ENCODE results near the gene FH. TPM values are rescaled to one million over a fixed set of nuclear protein-coding genes. Genes with fewer than 3 reads are reported as not detected.

The FH gene
- 10 to 100 TPM; 53.5 to 54.7 TPM for total RNA-seq

GRCh38 chr1:241519308-241520079 is at the start of gene FH:
FH (minus strand) TSS chr1:241519755; CDS start chr1:241519722, 33 bp downstream.
- H3K4me3 Mint-ChIP-seq, result peak within 1 kb of the TSS; percentile 92
- H3K27me3 Mint-ChIP-seq, result peaks cover 25% of the 10 kb centered on the region
- H3K27ac Mint-ChIP-seq, result peak within 1 kb of the TSS; percentile 83
- H3K4me1 Mint-ChIP-seq, result peaks cover 14% of the 10 kb centered on the region
- POLR2A ChIA-PET, result interaction anchor here (1.1 to 2.3 kb wide), 2 partner anchors 121 to 157 kb away, joined by 4 to 7 read pairs; partner anchors contain the start of genes CHML and OPN3
- peaks cover 12% of the 10 kb centered on the region for H3K36me3 Mint-ChIP-seq
- DNase-seq (peak; percentile 90), ATAC-seq (ENCODE audit: low read depth) (peak; percentile 98)
- no peaks in the 10 kb centered on the region for H3K9me3 Mint-ChIP-seq

DNA sequence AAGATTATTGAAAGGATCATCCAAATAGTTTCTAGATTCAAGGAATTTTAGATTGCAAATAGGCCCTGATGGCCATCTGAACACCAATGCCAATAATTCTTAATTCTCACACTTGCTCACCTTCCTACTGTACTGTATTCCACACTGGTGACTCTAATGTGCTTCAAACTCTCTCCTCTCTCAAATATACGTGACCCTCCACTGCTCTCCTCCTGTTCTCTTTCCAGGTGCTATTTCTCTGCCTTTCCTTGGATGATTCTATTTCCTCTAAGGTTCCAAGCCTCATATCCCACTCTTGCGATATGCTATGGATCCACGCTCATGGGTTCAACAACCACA is 41.3 kb upstream of the FH start:
- Mint-ChIP-seq H3K4me1 (peaks cover 1% of the 10 kb centered on the region), H3K27ac (no peak overlapping the region), H3K27me3 (no peaks in the 10 kb centered on the region), H3K36me3 (no peaks in the 10 kb centered on the region), H3K9me3 (no peaks in the 10 kb centered on the region), H3K4me3 (no peak overlapping the region)
- POLR2A ChIA-PET, result no interaction called here
- DNase-seq (no peak), ATAC-seq (ENCODE audit: low read depth) (no peak)

DNA sequence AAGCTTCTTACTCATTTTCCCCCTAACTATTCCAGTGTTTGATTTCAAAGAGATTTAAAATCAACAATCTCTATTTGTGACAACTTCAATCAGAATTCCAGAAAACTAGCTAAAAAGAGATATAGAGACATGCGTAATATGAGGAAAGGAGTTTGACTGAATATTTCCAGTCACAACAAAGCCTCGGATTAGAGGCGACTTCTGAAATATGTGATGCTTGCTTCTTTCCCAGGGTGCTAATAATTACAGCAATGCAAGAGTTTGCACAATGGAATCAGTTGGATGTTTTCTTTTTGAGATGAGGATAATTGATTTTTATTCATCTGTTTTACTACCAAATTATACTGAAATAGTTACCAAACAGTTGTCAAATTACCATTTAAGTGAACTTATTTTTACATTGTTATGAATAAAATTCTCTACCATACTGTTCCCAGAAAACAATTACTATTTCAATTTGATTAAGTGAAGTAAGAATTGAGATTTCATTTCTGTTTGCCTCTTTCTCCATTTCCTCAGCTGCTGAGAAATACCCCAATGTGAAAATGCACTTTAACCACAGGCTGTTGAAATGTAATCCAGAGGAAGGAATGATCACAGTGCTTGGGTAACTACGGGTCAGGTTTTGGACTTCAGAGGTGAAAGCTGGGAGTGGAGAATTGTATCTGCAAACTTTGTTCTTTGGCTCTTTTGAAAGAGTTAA is 40.7 kb upstream of the FH start:
- Mint-ChIP-seq H3K4me3 (no peak overlapping the region), H3K4me1 (peaks cover 1% of the 10 kb centered on the region), H3K27me3 (no peaks in the 10 kb centered on the region), H3K27ac (no peak overlapping the region), H3K9me3 (no peaks in the 10 kb centered on the region), H3K36me3 (no peaks in the 10 kb centered on the region)
- DNase-seq, result no peak
- no peak for ATAC-seq (ENCODE audit: low read depth)
- POLR2A ChIA-PET, result no interaction called here

GRCh38 chr1:241557551-241558193 is 38.1 kb upstream of the FH start:
- peaks cover 1% of the 10 kb centered on the region for H3K4me1 Mint-ChIP-seq
- POLR2A ChIA-PET, result no interaction called here
- DNase-seq, result no peak
- H3K27me3 Mint-ChIP-seq, result no peaks in the 10 kb centered on the region
- H3K36me3 Mint-ChIP-seq, result peaks cover 1% of the 10 kb centered on the region
- no peak overlapping the region for H3K27ac Mint-ChIP-seq
- no peak overlapping the region for H3K4me3 Mint-ChIP-seq
- ATAC-seq (ENCODE audit: low read depth), result no peak
- H3K9me3 Mint-ChIP-seq, result peaks cover under 1% of the 10 kb centered on the region

- Mint-ChIP-seq H3K4me3 (no peak overlapping the region), H3K27ac (no peak overlapping the region), H3K9me3 (peaks cover 2% of the 10 kb centered on the region), H3K36me3 (peaks cover 2% of the 10 kb centered on the region), H3K4me1 (peaks cover 6% of the 10 kb centered on the region), H3K27me3 (no peaks in the 10 kb centered on the region)
- POLR2A ChIA-PET, result no interaction called here
- ATAC-seq (ENCODE audit: low read depth), result no peak
- no peak for DNase-seq
Observed at GRCh38 chr1:241557031-241557430, 37.5 kb upstream of the FH start.

- Mint-ChIP-seq H3K4me1 (peaks cover 13% of the 10 kb centered on the region), H3K27ac (no peak overlapping the region), H3K9me3 (peaks cover 3% of the 10 kb centered on the region), H3K4me3 (no peak overlapping the region), H3K27me3 (no peaks in the 10 kb centered on the region), H3K36me3 (peaks cover 2% of the 10 kb centered on the region)
- POLR2A ChIA-PET, result no interaction called here
- no peak for DNase-seq
- ATAC-seq (ENCODE audit: low read depth), result no peak
Observed at GRCh38 chr1:241555526-241555925, 36.0 kb upstream of the FH start.

GRCh38 chr1:241553886-241554592 is 34.5 kb upstream of the FH start:
- ATAC-seq (ENCODE audit: low read depth) (no peak), DNase-seq (no peak)
- Mint-ChIP-seq H3K27me3 (no peaks in the 10 kb centered on the region), H3K4me3 (no peak overlapping the region), H3K9me3 (peaks cover 3% of the 10 kb centered on the region), H3K4me1 (peaks cover 13% of the 10 kb centered on the region), H3K27ac (no peak overlapping the region), H3K36me3 (peaks cover 2% of the 10 kb centered on the region)
- POLR2A ChIA-PET, result no interaction called here

DNA sequence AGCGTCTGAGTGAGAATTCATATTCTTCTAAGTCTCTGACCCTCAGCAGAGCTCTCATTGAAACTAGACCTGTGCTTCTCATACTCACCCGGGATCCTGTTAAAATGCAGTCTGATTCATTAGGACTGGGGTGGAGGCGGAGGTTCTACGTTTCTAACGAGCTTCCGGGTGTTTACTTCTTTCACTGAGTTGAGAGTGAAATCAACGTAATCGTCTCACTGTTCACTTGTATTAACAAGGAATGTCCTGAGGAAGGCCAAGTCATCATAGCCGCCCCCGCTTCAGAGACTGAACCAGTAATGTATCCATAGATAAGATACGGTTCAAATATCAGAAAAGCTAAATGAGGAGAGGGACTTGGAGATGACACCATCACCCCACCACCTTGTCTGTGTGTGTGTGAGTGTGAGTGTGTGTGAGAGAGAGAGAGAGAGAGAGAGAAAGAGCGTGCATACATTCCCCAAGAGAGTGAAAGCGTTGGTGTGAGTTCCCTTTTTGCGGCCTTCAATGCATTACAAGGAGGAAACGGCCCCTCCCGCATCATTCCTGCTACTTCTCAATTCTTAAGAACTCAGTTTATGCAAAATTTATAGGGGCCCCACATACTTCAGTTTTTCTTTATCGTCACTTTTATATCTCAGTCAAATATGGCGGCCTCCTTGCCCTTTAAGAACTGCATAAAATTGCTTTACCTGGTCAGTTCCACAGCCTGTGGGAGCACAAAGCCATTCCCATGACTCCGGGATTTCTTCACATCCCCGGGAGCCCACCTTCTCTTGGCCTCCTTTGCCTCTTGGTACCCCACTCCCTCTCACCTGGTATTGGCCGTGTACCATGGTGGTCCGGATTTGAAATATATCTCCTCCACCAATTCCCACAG is 32.4 kb upstream of the FH start:
- H3K36me3 Mint-ChIP-seq, result peaks cover 2% of the 10 kb centered on the region
- H3K27me3 Mint-ChIP-seq, result no peaks in the 10 kb centered on the region
- POLR2A ChIA-PET, result no interaction called here
- peaks cover 13% of the 10 kb centered on the region for H3K4me1 Mint-ChIP-seq
- peak overlapping the region; percentile 81 for H3K27ac Mint-ChIP-seq
- H3K9me3 Mint-ChIP-seq, result peaks cover 3% of the 10 kb centered on the region
- ATAC-seq (ENCODE audit: low read depth) (peak; percentile 86), DNase-seq (no peak)
- H3K4me3 Mint-ChIP-seq, result peak overlapping the region; percentile 86

GRCh38 chr1:241550318-241550717 is 30.8 kb upstream of the FH start:
- Mint-ChIP-seq H3K9me3 (peaks cover 3% of the 10 kb centered on the region), H3K4me3 (no peak overlapping the region), H3K27ac (no peak overlapping the region), H3K4me1 (peaks cover 13% of the 10 kb centered on the region), H3K27me3 (no peaks in the 10 kb centered on the region), H3K36me3 (peaks cover 2% of the 10 kb centered on the region)
- DNase-seq (no peak), ATAC-seq (ENCODE audit: low read depth) (no peak)
- POLR2A ChIA-PET, result no interaction called here

- DNase-seq (no peak), ATAC-seq (ENCODE audit: low read depth) (no peak)
- Mint-ChIP-seq H3K27me3 (no peaks in the 10 kb centered on the region), H3K4me1 (peaks cover 13% of the 10 kb centered on the region), H3K9me3 (peaks cover 3% of the 10 kb centered on the region), H3K4me3 (no peak overlapping the region), H3K36me3 (peaks cover 2% of the 10 kb centered on the region), H3K27ac (no peak overlapping the region)
- POLR2A ChIA-PET, result no interaction called here
Observed at GRCh38 chr1:241548008-241548407, 28.5 kb upstream of the FH start.

GRCh38 chr1:241542199-241542907 is 22.8 kb upstream of the FH start:
- peaks cover 2% of the 10 kb centered on the region for H3K27me3 Mint-ChIP-seq
- POLR2A ChIA-PET, result no interaction called here
- no peak overlapping the region for H3K27ac Mint-ChIP-seq
- ATAC-seq (ENCODE audit: low read depth) (no peak), DNase-seq (no peak)
- H3K9me3 Mint-ChIP-seq, result no peaks in the 10 kb centered on the region
- no peak overlapping the region for H3K4me3 Mint-ChIP-seq
- H3K36me3 Mint-ChIP-seq, result no peaks in the 10 kb centered on the region
- H3K4me1 Mint-ChIP-seq, result no peaks in the 10 kb centered on the region

GRCh38 chr1:241536969-241537368 is 17.4 kb upstream of the FH start:
- POLR2A ChIA-PET, result no interaction called here
- no peak overlapping the region for H3K4me3 Mint-ChIP-seq
- peaks cover 1% of the 10 kb centered on the region for H3K4me1 Mint-ChIP-seq
- DNase-seq, result no peak
- peaks cover 5% of the 10 kb centered on the region for H3K27me3 Mint-ChIP-seq
- H3K36me3 Mint-ChIP-seq, result no peaks in the 10 kb centered on the region
- no peak for ATAC-seq (ENCODE audit: low read depth)
- H3K27ac Mint-ChIP-seq, result no peak overlapping the region
- no peaks in the 10 kb centered on the region for H3K9me3 Mint-ChIP-seq

Measured in activated naive CD8-positive, alpha-beta T cell treated with anti-CD3 and anti-CD28 coated beads, Interleukin-2, amount 10 ng/mL, durations not matched to agents 7 days and 5 days (primary cell).